HG03139 (cell line): ENCODE data around the gene ATP6V1F.

Source experiments
- ATAC-seq: cut with Tn5 transposase; IDR thresholded peaks from one replicate; pipeline ENCODE4 v1.9.1; 2021; ENCODE audit not compliant: unreplicated experiment

The ATP6V1F gene, protein sequence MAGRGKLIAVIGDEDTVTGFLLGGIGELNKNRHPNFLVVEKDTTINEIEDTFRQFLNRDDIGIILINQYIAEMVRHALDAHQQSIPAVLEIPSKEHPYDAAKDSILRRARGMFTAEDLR

DNA sequence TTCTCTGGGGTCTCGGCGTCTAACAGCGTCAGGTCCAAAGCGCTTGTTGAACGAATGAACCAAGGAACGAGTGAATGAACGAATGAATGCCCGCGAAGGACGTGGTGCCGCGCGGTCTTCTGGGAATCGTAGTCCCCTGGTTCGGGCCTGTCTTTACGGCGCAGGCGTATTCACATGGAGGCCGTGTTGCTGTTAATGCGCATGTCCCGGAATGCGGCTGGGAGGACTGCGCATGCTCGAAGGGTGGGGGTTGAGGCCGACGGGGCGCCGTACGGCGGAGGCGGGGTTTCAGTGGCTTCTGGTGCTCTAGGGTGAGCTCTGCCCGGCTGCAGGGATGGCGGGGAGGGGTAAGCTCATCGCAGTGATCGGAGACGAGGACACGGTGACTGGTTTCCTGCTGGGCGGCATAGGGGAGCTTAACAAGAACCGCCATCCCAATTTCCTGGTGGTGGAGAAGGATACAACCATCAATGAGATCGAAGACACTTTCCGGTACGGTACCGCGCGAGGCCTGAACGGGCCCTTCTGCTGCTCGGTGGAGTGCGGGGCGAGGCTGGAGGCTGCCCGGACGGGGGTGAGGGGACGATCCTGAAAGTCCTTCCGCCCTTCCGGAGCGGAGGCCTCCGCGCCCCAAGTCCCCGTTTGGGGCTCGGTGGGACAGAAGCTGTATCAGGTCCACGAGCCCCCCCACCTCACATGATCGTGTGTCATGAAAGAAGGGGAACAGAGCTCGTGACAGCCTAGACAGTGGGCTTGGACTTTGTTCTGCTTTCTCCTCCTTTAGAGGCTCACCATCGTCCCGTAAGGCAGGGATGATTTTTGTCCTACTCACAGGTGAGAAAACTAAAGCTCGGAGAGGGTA lies at the start of gene ATP6V1F:
ATP6V1F (plus strand) TSS at position 286 of the 862 bp plus-strand sequence; CDS start at position 335, 49 bp downstream.
- peak; percentile 81 for ATAC-seq

DNA sequence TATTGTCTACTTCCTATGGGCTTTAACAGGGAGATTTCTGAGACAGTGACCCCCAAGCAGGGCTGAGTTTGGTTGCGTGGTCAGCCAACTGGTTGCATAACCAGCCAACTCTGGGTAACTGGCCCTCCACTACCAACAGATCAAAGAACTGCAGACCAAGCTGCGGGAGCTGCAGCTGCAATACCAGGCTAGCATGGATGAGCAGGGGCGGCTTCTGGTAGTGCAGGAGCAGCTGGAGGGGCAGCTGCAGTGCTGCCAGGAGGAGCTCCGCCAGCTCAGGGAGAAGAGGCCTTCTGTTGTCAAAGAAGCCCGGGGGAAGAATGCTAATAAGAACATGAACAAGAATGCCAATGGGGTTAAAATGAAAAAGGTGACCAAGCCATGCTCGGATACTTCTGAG lies 48.2 kb upstream of the ATP6V1F start:
- no peak for ATAC-seq

DNA sequence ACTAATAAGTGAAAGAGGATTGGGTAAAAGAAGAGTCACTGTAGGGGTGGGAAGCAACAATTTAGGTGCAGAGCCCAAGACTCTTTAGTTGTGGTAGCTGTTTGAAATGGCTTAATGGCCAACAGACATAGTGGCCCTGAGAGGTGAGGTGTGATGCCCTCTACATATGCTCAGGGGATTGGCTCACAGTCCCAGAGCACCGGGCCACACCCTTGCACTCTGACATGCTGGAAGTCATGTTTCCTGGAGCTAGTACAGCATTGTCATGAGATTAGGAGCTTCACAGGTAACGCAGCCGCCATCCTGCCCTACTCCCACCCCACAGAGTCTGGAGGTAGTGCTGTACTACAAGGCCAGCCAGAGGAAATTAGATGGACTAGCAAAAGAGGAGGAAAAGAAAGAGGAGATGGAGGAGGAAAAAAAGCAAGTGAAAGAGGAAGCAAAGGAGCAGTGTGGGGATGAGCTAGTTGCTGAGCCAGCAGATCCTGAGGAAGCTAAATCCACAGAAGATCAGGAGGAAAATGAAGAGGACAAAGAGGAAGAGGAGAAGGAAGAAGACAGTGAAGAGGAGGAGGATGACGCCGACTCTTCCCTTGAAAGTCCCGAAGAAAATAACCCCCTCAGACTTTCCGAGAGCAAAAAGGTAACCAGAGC lies 47.2 kb upstream of the ATP6V1F start:
- ATAC-seq: no peak

DNA sequence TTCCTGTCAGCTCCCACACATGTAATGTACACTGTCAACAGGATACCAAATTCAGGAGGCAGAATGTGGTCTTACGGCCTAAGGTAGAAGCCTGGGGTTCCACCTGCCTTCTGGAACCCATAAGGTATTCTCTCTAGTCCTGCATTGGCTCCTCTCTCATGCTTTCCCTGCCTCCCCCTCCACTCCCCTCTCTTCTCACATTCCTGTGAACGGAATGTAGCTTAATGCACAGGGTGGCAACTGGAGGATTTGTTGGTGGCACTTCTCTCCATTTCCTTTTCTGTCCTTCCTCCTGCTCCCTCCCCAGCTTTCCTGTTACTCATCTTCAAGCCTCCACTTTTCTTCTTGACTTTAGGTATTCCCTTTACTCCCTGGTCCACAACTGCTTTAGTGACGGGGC lies 44.0 kb upstream of the ATP6V1F start:
- no peak for ATAC-seq

GRCh38 chr7:128821724-128822123 lies 40.9 kb upstream of the ATP6V1F start:
- no peak for ATAC-seq

DNA sequence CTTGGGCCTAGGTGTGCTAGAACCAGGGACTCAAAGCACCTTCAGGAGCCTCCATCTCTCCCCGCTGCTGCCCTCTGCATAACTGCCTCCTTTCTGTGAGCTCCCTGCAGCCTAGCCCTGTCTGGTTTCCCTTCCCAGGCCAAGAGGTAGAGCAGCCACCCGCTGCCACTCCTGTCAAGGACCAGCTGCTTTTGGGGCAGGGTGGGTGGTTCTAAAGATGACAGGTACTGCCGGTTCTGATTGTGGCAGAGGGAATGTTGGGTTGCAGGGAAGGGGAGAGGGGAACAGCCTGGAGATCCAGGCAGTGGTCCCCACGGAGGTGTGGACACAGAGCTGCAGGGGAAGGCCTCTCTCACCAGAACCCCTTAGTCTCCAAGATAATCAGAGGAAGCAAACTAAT lies 36.1 kb upstream of the ATP6V1F start:
- ATAC-seq: no peak

- no peak for ATAC-seq
These were observed 35.8 kb upstream of the ATP6V1F start for GRCh38 chr7:128826916-128827247.

GRCh38 chr7:128827248-128827958 lies 35.3 kb upstream of the ATP6V1F start:
- no peak for ATAC-seq

DNA sequence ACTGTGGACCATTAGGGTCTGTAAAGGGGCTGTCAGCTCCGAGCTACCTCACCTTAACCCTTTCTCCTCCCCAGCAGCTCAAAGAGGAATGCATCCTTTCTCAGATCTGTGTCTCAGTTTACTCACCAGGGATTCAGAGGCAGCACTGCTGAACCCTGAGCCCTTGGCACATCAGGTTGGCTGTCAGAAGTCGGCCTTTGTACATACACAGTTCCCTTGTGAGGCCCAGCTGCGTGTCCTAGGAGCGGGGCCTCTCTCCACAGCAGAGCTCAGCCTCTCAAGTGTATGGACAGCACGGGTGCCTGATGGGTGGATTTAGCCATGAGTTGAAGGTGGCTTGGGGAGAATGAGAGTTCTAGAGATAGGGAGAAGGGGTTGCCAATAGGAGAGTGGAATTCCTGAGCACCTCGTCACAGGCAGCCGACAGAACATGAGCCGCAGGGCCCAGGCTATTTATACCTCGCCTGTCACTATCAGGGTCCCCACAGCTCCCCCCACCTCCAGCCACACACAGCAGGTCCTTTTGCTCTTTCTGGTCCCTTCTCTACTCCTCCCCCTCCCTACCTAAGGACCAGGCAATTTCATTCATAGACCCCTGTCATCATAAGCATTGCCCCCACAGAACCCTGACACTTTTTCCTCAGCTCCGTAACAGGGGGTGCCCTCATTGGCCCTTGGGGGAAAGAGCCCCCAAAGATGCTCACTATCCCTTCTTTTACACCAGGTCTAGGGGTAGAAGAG lies 34.5 kb upstream of the ATP6V1F start:
- no peak for ATAC-seq

DNA sequence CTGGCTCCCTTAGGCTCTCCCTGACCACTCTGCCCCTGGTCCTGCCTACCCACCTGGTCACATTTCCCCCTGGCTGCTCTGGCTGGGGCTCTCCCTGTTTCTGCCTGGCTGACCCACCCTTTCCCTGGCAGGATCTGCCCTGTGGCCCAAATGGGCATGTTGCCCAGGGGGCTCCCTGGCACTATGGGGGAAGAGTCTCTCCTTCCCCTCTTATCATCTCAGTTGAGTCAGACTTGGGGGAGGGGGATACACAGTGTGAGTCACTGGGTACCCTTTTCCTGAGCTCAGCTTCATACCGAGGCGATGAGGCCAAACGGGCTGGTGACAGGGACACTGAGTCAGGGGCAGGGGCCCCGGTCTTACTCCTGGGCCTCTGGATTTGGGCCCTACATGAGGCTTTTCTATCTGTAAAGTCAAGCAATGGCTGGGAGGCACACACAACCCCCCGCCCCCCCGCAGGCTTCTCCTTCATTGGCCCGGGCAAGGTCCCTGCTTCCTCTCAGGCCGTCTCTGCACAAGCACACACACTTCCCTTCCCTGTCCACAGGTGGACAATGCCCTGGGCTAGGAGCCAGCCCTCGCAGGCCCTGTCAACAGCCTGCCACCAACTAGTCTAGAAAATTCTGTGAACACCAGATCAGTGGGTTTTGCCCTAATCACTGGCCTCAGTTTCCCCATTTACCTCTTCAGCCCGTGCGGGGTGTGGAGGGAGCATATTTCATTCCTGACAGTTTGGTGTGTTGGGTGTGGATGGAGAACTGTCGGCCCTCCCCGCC lies 33.1 kb upstream of the ATP6V1F start:
- no peak for ATAC-seq

DNA sequence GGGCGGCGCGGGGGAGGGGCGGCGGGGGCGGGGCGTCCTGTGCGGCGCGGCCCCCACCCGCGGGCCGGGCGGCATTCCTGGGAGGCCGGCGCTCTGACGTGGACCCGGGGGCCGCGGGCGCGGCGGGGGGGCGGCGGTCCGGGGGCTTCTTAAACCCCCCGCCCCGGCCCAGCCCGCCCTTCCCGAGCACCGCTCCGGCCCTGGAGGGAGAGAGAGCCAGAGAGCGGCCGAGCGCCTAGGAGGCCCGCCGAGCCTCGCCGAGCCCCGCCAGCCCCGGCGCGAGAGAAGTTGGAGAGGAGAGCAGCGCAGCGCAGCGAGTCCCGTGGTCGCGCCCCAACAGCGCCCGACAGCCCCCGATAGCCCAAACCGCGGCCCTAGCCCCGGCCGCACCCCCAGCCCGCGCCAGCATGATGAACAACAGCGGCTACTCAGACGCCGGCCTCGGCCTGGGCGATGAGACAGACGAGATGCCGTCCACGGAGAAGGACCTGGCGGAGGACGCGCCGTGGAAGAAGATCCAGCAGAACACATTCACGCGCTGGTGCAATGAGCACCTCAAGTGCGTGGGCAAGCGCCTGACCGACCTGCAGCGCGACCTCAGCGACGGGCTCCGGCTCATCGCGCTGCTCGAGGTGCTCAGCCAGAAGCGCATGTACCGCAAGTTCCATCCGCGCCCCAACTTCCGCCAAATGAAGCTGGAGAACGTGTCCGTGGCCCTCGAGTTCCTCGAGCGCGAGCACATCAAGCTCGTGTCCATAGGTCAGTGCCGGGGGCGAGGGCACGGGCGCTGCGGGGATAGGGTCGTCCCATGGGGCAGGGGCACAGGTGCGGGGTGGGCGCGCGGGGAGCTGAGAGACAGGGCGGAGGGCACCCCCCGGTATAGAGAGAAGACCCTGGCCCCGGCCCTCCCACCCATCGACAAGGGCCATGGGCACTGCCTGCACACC lies 32.2 kb upstream of the ATP6V1F start, which contains the start of gene FLNC:
FLNC (plus strand) TSS at position 176 of the 947 bp plus-strand sequence; CDS start at position 408, 232 bp downstream.
- no peak for ATAC-seq

GRCh38 chr7:128831178-128831993 lies 31.3 kb upstream of the ATP6V1F start:
- no peak for ATAC-seq

DNA sequence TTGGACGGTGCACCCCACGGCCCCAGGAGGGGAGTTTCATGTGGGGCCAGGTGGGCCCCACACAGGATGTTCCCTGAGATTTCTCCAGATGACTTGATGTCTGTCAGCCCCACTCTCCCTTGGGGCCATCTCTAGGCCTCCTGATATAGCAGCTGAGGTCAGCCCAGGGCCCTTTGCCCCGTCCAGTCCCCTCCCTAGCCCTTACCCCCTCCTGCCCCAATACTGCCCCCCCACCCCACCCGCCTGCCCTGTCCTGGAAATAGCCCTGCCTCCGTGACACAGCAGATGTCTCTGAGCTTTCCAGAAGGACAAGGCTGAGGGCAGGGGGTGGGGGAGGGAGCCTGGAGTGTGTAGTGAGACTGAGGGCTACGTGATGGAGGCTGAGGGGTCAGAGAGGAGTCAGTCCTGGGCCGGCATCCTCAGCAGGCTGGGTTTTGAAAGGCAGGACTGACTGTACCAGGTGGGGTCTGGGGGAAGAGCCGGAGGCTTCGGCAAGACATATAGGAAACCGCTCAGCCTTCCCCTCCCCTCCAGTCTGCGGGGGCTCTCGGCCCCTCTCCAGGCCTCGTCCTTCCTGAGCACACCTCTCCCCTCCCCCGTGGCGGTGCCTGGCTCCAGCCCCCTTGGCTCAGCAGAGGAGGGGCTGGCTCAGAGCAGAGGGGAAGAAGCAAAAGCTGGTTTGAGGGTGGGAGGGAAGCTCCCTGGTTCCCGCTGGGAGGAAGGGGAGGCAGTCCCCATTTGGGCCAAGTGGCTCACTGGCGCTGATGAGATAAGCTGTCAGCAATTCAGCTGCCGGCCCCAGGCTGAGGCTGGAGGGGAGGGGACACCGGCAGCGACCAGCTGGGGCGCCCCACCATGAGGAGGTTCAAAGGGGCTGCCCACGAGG lies 30.4 kb upstream of the ATP6V1F start:
- no peak for ATAC-seq

DNA sequence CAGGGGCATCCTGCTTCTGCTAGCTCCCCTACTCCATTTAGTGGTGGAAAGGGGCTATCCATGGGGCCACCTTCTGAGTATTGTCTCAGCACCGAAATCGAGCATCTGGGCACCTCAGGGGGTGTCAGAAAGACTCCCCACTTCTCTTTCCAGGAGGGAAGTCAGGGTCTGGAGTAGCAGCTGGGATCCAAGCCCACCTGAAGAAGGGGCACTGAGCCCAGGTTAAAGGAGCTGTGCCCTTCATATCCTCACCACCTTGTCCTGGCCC lies 29.8 kb upstream of the ATP6V1F start:
- ATAC-seq: no peak

- ATAC-seq: no peak
These were observed 29.3 kb upstream of the ATP6V1F start for GRCh38 chr7:128833148-128833945.

- ATAC-seq: no peak
These were observed 28.7 kb upstream of the ATP6V1F start for GRCh38 chr7:128833946-128834325.
